DOHH2 (cell line): ENCODE measurements around the gene SLC25A22.

ENCODE experiments used
- H3F3A ChIP-seq: fragments of 200-600 bp; sonication (generic), shearing (Covaris generic); 2 replicates; pipeline ENCODE4 v1.6.0; 2016; ENCODE audit warnings: antibody characterized with exemption, mild to moderate bottlenecking; ENCODE audit not compliant: control insufficient read depth, insufficient read depth
- H3K27ac ChIP-seq: fragments of 200-600 bp; sonication (generic); 2 replicates; pipeline ENCODE4 v1.5.1; 2014; ENCODE audit warnings: low read depth, mild to moderate bottlenecking, low read length, moderate library complexity
- H3K27me3 ChIP-seq: fragments of 200-600 bp; sonication (generic); 2 replicates; pipeline ENCODE4 v1.6.1; 2014; ENCODE audit warnings: mild to moderate bottlenecking, low read length, mixed read lengths; ENCODE audit not compliant: control insufficient read depth
- H3K36me3 ChIP-seq: fragments of 200-600 bp; sonication (generic); 2 replicates; pipeline ENCODE4 v1.6.1; 2014; ENCODE audit warnings: mild to moderate bottlenecking, low read length, moderate library complexity, mixed read lengths; ENCODE audit not compliant: control insufficient read depth
- H3K4me1 ChIP-seq: fragments of 200-600 bp; sonication (generic); 2 replicates; pipeline ENCODE4 v1.6.1; 2014; ENCODE audit warnings: mild to moderate bottlenecking, low read length, mixed read lengths; ENCODE audit not compliant: control insufficient read depth
- H3K4me2 ChIP-seq: fragments of 200-600 bp; sonication (generic); 2 replicates; pipeline ENCODE4 v1.6.0; 2014; ENCODE audit warnings: mild to moderate bottlenecking, low read length, moderate library complexity
- H3K4me3 ChIP-seq: fragments of 200-600 bp; sonication (generic); 2 replicates; pipeline ENCODE4 v1.5.1; 2014; ENCODE audit warnings: mild to moderate bottlenecking, low read length, mixed read lengths
- H3K79me2 ChIP-seq: fragments of 200-600 bp; sonication (generic); 2 replicates; pipeline ENCODE4 v1.6.1; 2014; ENCODE audit warnings: mild to moderate bottlenecking, low read length, mixed read lengths; ENCODE audit not compliant: control insufficient read depth
- H3K9me2 ChIP-seq: fragments of 200-600 bp; sonication (generic); replicated peaks from 2 replicates; pipeline ENCODE4 v1.6.1; 2014; ENCODE audit warnings: mild to moderate bottlenecking, low read length, mixed read lengths; ENCODE audit not compliant: control insufficient read depth
- H3K9me3 ChIP-seq: fragments of 200-600 bp; sonication (generic); 2 replicates; pipeline ENCODE4 v1.6.1; 2014; ENCODE audit warnings: antibody characterized with exemption, low read length, mixed read lengths; ENCODE audit not compliant: control insufficient read depth, insufficient read depth
- H4K20me1 ChIP-seq: fragments of 200-600 bp; sonication (generic); 2 replicates; pipeline ENCODE4 v1.6.0; 2014; ENCODE audit warnings: low read depth, mild to moderate bottlenecking, antibody characterized with exemption, low read length, moderate library complexity; ENCODE audit not compliant: control insufficient read depth, insufficient read depth
- EZH2phosphoT487 ChIP-seq: fragments of 200-600 bp; sonication (generic); IDR thresholded peaks from 2 replicates; pipeline ENCODE4 v1.6.1; 2017; ENCODE audit warnings: borderline replicate concordance, mild to moderate bottlenecking, antibody characterized with exemption, low read length, moderate library complexity, mixed read lengths
- TF ChIP-seq, protein P1 (sequence below): fragments of 200-600 bp; sonication (generic); IDR thresholded peaks from one replicate; pipeline ENCODE4 v1.5.1; 2014; ENCODE audit warnings: antibody characterized with exemption, mild to moderate bottlenecking, low read depth, low read length; ENCODE audit not compliant: poor library complexity, severe bottlenecking

SLC25A22 gene

DNA sequence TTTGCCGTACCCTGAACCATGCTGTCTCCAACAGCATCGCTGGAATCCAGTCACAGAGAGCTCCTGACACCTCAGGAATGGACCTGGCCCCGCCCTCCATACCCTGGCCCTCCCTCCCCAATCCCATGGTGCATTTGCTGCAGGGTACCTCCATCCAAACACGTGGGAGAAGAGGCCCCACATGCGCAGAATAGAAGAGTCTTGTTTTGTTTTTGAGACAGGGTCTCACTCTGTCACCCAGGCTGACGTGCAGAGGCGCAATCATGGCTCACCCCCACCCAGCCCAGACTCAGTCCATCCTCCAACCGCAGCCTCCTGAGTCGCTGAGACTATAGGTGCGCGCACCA, 18.3 kb upstream of the SLC25A22 start:
- H4K20me1 ChIP-seq: peaks cover 17% of the 10 kb centered on the region
- H3K79me2 ChIP-seq: peaks cover 23% of the 10 kb centered on the region
- H3K4me2 ChIP-seq: no peak overlapping the region
- H3K9me3 ChIP-seq: no peaks in the 10 kb centered on the region
- no peaks in the 10 kb centered on the region for H3K9me2 ChIP-seq
- peaks cover 37% of the 10 kb centered on the region for H3K36me3 ChIP-seq
- H3K27ac ChIP-seq: no peak overlapping the region
- H3K27me3 ChIP-seq: no peaks in the 10 kb centered on the region
- H3F3A ChIP-seq: peaks cover 45% of the 10 kb centered on the region
- peaks cover 38% of the 10 kb centered on the region for H3K4me1 ChIP-seq
- H3K4me3 ChIP-seq: no peak overlapping the region
- no peak for TF ChIP-seq EZH2phosphoT487
- TF ChIP-seq, protein P1, sequence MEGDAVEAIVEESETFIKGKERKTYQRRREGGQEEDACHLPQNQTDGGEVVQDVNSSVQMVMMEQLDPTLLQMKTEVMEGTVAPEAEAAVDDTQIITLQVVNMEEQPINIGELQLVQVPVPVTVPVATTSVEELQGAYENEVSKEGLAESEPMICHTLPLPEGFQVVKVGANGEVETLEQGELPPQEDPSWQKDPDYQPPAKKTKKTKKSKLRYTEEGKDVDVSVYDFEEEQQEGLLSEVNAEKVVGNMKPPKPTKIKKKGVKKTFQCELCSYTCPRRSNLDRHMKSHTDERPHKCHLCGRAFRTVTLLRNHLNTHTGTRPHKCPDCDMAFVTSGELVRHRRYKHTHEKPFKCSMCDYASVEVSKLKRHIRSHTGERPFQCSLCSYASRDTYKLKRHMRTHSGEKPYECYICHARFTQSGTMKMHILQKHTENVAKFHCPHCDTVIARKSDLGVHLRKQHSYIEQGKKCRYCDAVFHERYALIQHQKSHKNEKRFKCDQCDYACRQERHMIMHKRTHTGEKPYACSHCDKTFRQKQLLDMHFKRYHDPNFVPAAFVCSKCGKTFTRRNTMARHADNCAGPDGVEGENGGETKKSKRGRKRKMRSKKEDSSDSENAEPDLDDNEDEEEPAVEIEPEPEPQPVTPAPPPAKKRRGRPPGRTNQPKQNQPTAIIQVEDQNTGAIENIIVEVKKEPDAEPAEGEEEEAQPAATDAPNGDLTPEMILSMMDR: no peak

DNA sequence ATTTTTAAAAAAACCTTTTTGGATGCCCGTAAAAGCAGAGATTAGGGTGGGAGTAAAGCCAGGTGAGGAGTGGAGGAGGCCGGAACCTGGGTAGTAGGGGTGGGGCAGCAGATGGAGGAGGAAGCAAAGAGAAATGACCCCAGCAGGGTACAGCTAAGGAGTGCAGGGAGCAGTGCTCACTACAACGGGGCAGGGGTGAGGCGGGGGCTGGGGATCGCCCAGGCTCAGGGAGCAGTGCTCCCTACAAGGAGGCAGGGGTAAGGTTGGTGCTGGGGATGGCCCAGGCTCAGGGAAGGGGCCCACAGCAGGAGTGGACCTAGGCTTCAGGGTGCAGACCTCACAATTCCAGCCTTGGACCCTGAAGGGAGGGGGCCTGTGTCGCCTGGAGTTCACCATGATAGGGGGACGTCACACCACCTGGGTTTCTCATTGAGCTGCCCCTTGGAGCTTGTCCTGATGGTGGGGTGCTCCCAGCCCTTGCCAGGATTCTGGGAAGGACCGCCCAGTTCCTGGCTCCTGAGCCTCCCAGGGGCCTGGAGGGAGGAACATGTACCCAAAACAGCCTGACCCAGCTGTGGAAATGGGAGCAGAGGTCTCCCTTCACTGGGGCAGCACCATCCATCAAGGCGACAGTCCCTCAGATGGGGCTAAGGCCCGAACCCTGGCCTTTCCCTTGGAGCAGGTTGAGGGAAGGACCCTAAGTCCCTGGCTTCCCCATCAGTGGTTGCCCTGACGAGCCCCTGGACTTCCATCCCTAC, 17.8 kb upstream of the SLC25A22 start:
- Histone ChIP-seq H3K36me3 (peaks cover 42% of the 10 kb centered on the region), H4K20me1 (peaks cover 18% of the 10 kb centered on the region), H3K9me2 (no peaks in the 10 kb centered on the region), H3K4me3 (no peak overlapping the region), H3F3A (peaks cover 50% of the 10 kb centered on the region), H3K9me3 (no peaks in the 10 kb centered on the region), H3K4me2 (no peak overlapping the region), H3K27ac (no peak overlapping the region), H3K79me2 (peaks cover 23% of the 10 kb centered on the region), H3K27me3 (no peaks in the 10 kb centered on the region), H3K4me1 (peaks cover 41% of the 10 kb centered on the region)
- TF ChIP-seq EZH2phosphoT487: no peak
- TF ChIP-seq, protein P1: no peak

DNA sequence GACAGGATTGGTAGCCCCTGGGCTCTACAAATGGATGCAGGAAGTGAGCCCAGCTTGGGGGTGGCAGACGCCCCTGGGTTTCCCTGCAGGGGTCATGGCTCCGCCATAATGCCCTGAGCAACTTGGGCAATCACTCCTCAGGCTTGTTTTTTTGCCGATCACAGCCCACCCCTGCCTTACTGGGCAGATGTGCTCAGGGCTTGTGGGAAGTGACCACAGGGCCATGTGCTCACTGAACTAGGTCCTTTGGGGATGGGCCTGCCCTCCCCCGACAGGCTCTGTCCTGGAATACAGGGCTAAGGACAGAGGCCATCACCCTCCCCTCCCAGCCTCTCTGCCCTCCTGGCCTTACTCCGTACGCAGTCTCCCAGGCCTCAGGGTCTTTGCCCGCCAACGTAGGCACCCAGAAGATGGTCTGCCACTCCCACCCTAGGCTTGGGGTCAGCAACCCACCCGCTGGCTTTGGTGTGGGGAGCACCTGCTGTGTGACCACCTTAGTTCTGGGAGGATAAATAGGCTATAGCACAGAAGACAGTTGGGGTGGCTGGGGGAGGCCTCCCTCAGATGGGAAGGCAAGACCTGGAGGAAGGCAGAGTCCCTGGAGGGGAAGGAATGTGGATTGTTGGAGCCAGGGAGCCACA, 15.5 kb upstream of the SLC25A22 start:
- H3K27ac ChIP-seq: peak overlapping the region; percentile 8
- H3K9me3 ChIP-seq: no peaks in the 10 kb centered on the region
- peaks cover 58% of the 10 kb centered on the region for H3F3A ChIP-seq
- peaks cover 34% of the 10 kb centered on the region for H3K79me2 ChIP-seq
- H4K20me1 ChIP-seq: peaks cover 20% of the 10 kb centered on the region; the same call in 1 of the 2 replicates
- H3K4me3 ChIP-seq: no peak overlapping the region
- H3K9me2 ChIP-seq: no peaks in the 10 kb centered on the region
- H3K4me2 ChIP-seq: no peak overlapping the region
- TF ChIP-seq EZH2phosphoT487: no peak
- TF ChIP-seq, protein P1: no peak
- H3K4me1 ChIP-seq: peaks cover 30% of the 10 kb centered on the region
- peaks cover 60% of the 10 kb centered on the region for H3K36me3 ChIP-seq
- no peaks in the 10 kb centered on the region for H3K27me3 ChIP-seq
